HG03558 (cell line): ENCODE measurements around the gene AOPEP.

Source experiments
- ATAC-seq: cut with Tn5 transposase; IDR thresholded peaks from one replicate; pipeline ENCODE4 v1.9.1; 2021; ENCODE audit warnings: moderate number of reproducible peaks; ENCODE audit not compliant: unreplicated experiment; ENCODE audit errors: extremely low read depth

Gene AOPEP

DNA sequence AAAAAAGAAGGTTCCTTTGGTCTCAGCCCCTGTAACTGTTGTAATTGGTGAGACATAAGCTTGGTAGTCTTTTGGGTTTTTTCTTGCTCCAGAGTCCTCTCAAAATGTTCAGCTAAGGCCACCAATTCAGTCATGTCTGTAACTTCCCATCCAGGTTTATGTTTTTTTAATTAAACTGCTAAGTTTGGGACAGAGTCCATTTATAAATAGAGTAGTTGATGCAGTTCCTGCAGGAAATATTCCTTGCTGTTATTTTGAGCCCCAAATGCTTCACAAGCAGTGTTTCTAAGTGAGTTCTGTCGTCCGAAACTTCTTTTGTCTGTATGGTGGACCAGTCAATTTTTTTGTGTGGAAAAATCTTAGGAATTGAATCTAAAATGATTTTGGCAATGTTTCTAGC, 155.0 kb downstream of the AOPEP start:
- ATAC-seq, result no peak

DNA sequence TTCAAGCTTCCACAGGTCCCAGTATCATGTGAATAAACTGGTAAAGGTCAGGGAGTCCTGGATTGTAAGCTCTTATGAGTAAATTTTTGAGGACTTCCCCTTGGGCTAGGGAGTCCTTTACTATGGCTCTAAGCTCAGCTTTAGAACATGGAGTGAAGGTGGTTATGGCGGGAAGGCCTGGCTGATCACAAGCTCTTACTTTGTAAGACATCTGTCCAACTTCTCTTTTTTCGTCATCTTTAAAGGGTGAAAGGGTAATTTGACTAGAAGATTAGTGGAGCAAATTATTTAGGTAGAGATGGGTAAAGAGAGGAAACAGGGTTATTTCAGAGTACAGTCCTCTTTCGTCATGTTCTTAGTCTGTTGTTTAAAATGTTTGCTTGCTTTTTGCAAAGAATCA, 155.4 kb downstream of the AOPEP start:
- ATAC-seq, result no peak

DNA sequence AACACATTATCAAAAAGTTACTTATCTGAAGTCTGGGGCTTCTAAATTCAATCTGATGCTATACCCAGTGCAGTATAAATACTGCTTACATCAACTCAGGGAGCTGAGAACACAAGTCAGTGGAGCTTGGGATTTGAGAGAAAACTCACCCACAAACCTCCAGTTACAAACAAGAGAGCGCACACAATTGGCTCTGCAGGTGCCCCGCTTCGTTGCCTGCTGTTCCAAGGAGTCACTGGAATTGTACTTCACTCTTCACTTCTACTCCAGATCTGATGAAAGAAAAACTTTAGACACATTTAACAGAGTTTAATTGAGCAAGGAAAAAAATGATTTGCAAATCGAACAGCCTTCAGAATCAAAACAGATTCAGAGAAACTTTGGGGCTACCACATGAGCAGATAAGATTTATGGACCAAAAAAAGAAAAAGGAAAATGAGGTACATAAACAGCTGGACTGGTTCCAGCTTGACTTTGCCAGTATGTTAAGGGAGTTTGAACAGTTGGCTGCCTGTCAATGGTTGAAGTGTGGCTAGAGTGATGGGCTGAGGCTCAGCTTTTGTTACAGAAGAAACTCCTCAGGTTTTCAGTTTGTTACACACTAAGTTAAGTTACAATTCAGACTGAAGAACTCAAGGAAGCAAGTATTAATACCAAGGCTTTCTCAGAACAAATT, 156.6 kb downstream of the AOPEP start:
- ATAC-seq, result no peak

DNA sequence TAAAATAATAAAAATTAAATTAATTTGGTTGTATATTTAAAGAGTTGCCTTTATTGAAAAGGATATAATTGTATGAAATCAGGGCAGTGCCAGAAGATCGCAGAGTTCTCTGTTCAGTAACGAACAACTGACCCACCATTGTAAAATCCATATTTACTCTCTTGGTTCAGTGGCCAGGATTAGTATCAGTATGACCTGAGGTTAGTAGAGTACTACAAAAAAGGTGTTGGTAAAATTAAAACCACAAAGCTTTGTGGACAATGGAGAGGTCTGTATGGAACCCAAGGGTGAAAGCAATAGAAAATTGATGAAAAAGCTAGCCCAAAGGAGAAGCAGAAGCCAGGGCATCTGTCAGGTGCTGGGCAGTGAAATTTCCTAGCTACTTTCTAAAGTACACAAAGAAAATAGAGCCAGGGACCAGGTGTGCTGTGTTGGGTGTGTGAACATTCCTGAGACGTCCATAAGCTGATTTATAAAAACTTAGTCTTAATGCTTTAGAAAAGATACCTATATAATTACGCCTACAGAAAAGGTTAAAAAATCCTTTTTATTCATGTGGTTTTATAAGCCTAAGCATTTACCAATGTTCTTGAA, 159.5 kb downstream of the AOPEP start:
- no peak for ATAC-seq

DNA sequence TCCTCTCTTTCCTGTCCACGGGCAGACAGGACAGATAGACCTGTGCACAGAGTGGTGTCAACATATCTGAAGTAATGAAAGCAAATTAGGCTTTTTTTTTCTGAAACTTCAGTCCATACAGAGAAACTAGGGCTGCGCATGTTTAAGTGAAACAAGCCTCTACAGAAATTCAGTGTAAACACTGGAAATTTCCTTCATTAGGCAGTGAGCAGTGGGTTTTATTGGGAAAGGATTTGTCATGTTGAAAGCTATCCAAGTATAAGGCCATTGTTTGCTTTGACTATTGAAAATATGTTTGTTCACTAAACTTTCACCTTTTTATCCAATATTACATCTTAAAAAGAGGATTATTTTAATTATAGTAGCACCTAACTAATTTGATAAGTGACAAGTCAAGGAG, 161.2 kb downstream of the AOPEP start:
- no peak for ATAC-seq

DNA sequence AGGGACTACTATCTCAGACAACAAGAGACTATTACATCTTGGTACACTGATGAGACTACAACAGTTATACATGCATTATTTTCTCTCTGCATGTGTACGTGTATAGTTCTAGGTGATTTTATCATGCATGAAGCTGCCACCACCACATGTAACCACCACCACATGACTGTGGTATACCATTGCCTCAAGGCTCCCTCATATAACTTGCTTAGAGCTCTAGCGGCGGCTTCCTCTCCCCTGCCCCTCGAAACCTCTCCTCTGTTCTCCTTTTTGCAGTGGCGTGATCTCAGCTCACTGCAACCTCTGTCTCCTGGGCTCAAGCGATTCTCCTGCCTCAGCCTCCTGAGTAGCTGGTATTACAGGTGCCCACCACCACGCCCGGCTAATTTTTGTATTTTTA, 162.3 kb downstream of the AOPEP start:
- no peak for ATAC-seq

DNA sequence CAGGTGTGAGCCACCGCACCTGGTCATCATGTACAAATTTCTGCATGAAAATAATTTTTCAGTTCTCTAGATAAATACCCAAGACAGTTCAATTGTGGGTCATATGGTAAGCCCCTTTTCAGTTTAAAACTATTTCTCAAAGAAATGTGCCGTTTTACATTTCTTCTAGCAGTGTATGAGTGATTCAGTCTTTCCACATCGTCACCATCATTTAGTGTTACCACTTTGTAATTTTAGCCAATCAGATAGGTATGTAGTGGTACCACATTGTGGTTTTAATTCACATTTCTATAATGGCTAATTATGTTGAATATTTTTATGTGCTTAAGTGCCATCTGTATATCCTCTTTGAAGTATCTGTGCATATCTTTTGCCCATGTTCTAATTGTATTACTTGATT, 163.1 kb downstream of the AOPEP start:
- ATAC-seq, result no peak

DNA sequence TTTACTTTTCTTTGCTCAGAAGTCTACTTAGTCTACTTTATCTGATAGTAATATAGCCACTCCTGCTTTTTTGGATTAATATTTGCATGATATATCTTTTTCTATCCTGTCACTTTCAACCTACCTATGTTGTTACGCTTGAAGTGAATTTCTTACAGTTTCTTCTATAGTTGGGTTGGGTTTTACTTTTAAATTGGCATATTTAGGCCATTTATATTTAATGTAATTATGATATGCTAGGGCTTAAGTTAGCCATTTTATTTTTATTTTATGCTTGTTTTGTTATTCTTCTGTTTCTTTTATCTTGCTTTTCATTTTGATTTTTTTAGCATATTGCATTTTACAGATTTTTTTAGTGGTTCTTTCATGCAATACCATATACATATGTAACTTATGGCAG, 164.7 kb downstream of the AOPEP start:
- ATAC-seq, result no peak

DNA sequence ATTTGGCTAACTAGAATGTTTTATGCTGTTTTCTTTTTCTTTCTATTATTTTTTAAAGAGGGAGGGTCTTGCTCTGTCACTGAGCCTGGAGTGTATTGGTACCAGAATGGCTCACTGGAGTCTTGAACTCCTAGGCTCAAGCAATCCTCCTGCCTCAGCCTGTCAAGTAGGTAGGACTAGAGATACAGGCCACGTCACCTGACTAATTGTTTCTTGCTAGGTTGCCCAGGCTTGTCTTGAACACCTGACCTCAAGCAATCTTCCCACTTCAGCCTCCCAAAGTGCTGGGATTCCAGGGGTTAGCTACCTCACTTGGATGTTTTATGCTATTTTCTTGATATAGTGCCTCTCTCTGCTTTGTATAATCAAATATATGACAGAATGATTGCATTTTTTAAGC, 166.2 kb downstream of the AOPEP start:
- ATAC-seq, result no peak

DNA sequence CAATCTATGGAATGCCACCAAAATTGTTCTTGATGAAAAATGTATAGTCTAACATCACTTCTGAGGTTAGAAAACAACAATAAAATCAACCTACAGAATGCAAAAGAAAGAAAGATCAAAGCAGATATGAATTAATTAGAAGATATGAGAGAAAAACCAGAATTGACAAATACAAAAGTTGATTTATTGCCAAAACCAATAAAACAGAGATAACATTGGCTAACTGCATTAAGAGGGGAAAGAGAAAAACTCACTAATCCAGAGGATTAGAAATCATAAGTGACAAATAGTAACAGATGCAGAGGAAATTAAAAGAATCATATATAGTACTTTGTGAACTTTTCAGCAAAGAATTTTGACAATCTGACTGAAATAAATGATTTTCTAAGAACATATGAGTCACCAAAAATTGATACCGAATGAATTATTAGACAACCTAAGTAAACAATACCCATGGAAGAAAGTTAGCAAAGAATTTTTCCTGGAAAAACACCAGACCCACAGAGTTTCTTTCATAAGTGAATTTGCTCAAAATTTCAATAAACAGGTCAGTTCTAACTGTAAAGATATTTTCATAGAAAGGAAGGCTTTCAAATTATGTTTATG, 167.7 kb downstream of the AOPEP start:
- ATAC-seq, result no peak

DNA sequence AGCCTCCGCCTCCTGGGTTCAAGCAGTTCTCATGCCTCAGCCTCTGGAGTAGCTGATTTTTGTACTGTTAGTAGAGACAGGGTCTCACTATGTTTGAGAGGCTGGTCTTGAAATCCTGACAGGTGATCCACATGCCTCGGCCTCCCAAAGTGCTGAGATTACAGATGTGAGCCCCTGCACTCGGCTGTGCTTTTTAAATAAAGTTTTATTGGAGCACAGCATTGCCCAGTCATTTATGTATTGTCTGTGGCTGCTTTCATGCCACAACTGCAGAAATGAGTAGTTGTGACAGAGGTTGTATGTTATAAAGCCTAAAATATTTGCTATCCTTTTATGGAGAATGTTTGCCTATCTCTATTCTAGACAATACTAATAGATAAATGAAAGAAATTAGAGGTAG, 169.2 kb downstream of the AOPEP start:
- ATAC-seq, result no peak

DNA sequence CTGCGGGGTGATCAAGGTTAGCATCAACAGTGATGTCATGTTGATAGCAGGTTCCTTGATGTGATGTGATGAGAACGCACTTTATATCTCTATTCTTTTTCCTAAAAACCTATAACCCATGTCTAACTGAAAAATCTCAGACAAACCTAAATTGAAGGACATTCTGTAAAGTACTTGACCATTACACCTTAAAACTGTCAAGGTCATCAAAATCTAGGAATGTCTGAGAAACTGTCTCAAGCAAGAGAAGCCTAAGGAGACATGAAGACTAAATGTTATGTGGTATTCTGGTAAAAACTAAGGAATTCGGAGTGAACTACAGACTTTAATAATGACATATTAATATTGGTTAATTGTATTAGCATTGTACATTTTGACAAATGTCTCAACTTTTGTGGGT, 170.0 kb downstream of the AOPEP start:
- no peak for ATAC-seq

DNA sequence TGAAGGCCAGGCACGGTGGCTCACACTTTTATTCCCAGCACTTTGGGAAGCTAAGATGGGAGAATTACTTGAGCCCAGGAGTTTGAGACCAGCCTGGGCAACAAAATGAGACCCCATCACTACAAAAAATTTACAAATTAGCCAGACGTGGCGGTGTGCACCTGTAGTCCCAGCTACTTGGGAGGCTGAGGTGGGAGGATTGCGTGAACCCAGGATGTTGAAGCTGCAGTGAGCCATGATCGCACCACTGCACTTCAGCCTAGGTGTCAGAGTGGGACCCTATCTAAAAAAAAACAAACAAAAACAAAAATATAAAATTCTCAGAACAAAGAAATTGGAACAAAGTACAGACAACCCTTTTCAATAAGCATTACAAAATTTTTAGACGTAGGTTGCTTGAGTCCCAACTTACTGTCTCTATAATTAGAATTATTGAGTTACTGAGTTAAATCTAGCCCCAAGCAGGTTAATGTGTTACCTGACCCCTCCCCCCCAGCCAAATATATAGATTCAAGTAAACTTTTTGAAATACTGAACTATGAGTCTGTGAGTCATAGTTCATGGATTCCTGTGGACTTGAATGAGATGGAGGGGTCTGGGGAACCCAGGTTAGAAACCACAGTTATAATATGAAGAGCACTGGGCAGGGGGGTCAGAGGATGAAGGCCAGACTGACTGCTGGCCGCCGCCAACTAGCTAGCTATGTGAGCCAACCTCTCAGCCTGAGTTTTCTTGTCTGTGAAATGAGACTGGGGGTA, 173.1 kb downstream of the AOPEP start:
- ATAC-seq, result no peak

DNA sequence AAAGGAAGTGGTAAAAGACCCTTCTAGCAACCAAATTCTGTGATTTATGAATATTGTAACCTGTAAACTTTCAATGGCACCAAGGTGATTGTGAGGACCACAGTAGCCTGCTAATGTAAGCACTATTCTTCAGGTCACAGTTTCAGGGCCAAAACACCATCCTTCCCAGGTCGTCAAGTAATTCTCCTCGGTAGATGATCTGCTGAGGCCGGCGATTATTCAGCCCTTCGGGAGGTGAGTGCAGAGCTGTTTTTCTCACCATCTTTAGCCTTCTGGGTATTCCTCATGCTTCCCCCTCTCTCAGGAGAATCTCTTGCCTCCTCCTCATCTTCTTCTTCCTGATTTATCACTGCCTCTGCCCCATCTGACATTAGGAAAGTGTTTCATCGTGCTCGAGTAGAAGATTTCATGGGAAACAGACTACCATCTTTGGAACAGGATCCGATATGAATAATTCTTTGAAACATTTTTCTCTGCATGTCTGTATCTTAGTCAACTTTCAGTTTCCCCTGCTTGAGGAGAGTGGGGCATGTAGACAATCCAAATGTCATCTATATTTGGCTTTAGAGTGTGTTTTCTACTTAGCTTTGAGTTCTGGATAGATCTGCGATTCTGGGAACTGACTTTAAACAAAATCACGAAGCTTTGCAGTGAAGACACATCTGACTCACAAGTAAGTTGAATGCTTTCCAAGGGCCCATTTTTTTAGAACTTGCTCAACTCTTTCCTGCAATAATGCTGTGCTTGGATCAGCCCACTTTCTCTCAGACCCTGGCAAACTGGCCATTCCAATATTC, 173.9 kb downstream of the AOPEP start:
- no peak for ATAC-seq

DNA sequence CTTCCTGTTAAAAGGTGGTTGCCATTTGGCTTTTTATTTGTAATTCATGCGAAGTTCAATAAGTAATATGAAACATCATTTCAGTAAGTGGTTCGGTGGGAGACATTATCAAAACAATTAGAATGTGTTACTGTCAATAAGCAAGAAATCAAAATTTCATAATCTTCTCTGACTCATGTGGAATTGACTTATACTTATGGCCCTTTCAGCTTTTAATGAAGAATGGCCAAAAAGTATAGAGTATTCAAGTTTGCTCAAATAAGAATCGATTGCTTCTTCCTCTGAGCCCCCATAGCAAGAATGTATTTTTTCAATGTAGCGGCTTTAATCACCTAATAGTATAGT, 174.5 kb downstream of the AOPEP start:
- no peak for ATAC-seq

DNA sequence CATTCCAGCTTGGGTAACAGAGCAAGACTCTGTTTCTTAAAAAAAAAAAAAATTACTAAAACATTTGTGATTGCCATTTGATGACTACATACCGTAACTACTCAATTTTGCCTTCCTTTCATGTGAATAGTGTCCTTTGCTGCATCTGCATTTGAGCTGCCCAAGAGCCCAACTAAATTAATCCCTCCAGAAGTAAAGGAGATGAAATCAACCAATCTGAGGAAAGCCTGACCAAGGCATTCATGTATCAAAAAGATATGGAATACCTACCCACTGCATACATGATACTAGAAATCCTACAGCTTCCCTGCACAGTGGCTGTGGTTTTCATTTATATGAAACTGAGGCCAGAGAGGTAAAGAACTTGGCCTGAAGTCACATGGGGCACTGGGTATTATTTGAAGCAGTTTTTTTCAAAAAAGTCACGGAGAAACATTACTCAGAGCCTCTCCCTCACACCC, 177.5 kb downstream of the AOPEP start:
- no peak for ATAC-seq

DNA sequence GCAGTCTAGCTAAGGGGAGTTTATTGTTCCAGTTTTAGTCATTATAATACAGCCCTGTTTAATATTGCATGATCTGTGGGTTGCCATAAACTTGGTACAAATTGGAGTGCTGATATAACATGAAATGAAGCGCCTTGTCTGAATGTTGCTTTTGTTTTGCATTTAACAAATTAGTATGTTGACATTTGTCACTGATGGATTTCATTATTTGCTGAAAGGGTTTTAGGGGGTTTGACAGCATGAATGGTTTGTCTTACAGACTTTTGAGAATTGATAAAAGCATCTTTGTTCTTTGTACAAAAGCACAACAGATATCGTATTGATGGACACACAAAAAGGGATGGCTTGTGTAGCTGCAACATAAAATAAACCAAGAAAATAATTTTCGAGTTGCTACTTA, 178.3 kb downstream of the AOPEP start:
- no peak for ATAC-seq

DNA sequence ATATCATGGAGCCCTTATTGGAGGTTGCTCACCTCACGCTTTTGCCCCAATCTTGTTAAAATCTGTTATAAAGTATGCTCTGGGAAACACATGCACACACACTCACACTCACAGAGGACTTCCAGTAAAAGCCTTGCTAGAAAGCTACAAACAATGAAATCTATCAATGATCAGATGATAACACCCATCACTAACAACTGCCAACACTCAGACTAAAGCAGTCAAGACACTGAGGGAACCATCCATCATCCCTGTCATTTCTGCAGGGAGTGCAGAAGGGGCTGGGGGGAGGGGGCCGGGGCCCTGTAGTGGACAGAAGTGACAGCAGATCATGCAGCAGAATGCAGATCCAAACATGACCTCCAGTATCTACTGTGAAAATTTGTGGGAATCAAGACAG, 179.1 kb downstream of the AOPEP start:
- no peak for ATAC-seq

DNA sequence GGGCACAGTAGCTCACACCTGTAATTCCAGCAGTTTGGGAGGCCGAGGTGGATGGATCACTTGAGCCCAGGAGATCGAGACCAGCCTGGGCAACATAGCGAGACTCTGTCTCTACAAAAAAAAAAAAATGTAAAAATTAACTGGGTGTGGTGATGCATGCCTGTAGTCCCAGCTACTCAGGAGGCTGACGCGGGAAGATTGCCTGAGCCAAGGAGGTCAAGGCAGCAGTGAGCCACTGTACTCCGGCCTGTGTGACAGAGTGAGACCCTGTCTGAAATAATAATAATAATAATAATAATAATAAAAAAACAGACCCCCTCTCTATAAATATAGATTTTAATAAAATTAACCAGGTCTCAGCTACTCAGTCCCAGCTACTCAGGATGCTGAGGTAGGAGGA, 179.7 kb downstream of the AOPEP start:
- no peak for ATAC-seq

DNA sequence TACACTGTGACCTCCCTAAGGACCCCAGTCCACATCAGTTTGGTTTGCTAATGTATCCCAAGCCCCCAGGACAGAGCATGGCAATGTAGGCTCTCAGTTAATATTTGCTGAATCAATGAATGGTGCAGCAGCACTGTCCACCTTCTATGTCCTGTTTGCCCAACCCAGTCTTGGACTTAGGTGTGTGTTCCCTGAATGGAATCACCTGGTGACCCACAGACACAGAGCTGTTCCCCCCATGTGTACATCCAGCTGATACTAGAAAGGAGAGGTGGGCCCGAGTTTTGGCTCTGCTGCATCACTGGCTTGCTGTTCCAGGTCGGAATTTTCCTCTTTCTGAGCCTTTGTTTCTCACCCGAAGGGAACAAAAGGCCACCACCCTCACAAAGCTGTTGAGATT, 180.2 kb downstream of the AOPEP start:
- no peak for ATAC-seq
